NCI-H69 (cell line): ENCODE data around the gene ACE.
A peak's percentile ranks its signal among the peaks of the same experiment; 100 is the strongest.

Experiments
- DNase-seq: peaks from one replicate; lab custom pipeline; 2025; lab: John Stamatoyannopoulos, UW

Gene ACE

DNA sequence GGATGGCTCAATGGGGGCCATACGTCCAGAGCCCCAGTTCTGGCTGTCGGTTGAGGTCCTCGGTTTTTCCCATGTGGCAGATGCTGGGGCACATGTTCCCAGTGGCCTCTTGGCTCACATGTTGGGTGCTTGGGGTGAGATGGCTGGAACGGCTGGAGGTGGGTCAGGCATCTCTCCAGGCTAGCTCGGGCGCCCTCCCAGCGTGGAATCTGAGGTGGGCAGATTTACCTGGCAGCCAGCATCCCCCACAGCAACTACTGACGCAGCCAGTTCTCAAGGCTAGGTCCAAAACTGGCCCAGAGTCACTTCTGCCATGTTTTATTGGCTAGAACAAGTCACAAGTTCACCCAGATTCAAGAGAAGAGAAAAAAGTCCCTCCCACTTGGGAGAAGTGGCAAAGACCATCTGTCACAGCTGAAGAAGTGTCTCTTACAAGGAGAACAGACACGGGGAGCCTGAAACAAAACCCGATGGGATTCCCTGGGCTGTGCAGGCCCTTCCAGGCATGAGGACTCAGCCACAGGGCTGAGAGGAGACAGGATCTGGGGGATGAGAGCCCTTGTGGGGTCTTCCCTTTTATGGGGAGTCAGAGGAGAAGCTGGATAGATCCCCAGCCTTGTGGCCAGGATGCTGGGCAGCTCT is 15.2 kb downstream of the ACE start:
- DNase-seq = peak; percentile 28

DNA sequence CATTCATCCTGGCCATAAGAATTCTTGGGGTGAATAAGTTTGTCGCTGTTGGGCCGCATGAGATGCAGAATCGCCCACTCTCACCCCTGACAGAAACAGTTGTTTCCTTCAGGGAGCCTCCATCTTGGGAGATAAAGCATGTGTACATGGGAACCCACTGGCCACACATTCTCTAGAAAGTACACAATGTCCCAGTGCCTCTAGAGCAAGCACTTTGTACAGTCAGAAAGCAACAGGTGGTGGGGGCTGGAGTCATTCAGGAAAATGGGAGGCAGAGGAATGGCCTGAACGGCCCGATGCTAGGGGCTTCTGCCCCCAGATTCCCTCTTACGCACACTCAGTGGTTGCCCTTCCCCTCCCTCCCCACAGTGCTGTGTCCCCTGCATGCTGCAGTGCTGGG is 16.1 kb downstream of the ACE start:
- no peak for DNase-seq

DNA sequence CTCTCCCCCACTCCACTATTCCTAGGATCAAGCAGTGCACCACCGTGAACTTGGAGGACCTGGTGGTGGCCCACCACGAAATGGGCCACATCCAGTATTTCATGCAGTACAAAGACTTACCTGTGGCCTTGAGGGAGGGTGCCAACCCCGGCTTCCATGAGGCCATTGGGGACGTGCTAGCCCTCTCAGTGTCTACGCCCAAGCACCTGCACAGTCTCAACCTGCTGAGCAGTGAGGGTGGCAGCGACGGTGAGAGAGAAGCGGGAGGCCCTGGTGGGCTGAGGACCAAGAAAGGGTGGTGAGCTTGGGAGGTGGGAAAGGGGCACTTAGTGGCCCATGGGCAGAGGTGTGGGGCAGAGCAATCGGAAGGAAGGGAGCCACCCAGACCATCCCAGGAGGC is 16.6 kb downstream of the ACE start:
- no peak for DNase-seq

DNA sequence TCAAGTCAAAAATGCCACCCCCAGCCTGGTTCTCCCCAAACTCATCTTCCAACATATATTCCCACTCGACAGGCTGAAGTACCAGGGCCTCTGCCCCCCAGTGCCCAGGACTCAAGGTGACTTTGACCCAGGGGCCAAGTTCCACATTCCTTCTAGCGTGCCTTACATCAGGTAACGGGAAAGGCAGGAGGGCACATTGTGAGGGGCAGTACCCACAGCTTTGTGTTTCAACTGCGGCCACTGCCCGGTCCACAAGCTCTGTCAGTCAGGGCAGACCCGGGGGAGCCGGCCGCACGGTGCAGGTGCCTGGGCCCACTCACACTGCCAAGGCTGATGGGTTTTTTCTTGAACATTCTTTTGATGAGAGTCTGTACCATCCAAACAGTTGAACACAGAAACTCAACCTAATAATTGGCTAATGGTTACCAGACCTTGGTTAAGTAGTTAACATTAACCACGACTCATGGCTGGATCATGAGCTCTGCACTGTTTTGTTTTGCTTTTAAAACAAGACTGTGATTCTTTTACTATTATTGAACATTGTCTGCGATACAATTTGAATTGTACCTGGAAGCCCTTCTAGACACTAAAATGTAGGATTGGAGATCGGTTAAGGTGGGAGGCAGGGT is 17.6 kb downstream of the ACE start:
- no peak for DNase-seq

DNA sequence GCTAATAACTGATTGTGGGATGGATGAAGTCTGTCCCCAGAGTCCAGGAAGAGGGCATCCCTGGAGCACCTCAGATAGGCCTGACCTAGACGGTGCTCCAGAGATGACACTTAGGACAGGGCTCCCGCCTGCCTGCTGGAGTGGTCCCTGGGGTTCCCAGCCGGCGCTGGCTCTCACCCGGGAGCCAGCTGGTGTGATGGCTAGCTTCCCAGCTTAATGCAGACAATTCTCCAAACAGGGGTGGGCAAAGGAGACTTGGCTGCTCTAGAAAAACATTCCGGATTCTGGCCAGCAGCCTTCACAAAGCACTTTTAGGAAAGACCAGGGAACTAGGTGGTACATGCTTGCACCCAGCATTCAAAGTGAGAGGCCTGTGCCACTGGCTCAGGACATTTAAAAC is 18.6 kb downstream of the ACE start:
- DNase-seq = no peak

GRCh38 chr17:63496177-63496576 is 19.3 kb downstream of the ACE start:
- no peak for DNase-seq

DNA sequence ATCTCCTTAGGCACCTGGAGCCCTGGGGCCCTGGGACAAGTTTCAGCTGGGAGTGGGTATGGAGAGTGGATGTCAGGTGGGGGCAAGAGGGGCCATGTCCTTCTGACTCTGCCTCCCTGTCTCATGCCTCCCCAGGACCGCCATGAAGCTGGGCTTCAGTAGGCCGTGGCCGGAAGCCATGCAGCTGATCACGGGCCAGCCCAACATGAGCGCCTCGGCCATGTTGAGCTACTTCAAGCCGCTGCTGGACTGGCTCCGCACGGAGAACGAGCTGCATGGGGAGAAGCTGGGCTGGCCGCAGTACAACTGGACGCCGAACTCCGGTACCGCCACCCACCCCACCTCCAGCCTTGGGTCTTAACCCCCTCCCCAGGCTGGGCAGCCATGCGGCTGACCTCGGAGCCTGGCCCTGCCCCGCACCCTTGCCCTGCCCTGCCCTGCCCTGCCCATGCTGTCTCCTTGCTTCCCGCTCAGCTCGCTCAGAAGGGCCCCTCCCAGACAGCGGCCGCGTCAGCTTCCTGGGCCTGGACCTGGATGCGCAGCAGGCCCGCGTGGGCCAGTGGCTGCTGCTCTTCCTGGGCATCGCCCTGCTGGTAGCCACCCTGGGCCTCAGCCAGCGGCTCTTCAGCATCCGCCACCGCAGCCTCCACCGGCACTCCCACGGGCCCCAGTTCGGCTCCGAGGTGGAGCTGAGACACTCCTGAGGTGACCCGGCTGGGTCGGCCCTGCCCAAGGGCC is 20.0 kb downstream of the ACE start:
- DNase-seq = no peak

DNA sequence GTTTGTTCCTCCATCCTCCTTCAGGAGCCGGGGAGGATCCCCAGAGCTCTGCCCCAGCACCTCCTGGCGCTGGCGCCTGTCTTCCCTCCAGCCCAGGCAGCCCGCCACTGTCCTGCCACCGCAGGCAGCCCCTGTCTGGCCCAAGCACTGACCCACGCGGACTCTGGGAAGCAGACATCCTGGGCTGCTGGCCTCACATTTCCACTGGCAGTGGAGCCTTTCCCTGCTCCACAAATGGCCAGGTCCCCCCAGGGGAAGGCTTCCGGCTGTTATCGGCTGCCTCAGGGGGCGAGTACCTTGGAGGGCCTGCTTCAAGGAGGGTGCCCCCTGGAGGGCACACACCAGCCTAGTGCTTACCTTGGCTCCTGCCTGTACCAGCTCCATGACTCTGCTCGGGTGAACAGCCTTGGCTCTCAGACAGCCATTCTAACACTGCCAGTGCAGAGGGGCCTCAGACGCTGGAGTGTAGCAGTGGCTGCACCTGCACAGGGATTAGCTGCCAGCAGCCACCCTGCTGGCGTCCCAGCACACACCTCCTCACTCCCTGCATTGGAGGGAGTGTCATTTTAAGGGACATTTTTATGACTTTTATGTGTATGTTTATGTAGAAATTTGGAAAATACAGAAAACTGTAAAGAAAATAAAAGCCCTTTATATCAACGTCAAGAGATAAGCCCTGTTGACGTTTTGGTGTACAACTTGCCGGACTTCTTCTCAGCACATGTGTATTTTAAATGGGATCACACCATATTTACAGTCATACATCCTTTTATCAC is 21.0 kb downstream of the ACE start:
- peak; percentile 68 for DNase-seq

- no peak for DNase-seq
Observed at GRCh38 chr17:63498626-63499195, 21.9 kb downstream of the ACE start.

GRCh38 chr17:63500543-63501390 is 23.9 kb downstream of the ACE start:
- no peak for DNase-seq

GRCh38 chr17:63503341-63503705 is 26.5 kb downstream of the ACE start:
- peak; percentile 90 for DNase-seq

DNA sequence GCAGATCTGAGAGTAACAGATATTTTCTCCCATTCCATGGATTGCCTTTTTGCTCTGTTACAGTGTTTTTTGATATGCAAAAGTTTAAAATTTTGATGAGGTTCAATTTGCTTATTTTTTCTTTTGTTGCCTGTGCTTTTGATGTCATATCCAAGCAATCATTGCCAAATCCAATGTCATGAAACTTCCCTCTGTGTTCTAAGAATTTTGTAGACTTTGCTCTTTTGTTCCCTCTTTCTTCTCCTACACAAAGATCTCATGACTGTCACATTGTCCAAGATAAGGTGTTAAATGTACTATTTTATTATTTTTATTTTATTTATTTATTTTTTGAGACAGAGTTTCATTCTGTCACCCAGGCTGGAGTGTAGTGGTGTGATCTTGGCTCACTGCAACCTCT is 27.4 kb downstream of the ACE start:
- no peak for DNase-seq

GRCh38 chr17:63505341-63505740 is 28.5 kb downstream of the ACE start:
- DNase-seq = no peak

DNA sequence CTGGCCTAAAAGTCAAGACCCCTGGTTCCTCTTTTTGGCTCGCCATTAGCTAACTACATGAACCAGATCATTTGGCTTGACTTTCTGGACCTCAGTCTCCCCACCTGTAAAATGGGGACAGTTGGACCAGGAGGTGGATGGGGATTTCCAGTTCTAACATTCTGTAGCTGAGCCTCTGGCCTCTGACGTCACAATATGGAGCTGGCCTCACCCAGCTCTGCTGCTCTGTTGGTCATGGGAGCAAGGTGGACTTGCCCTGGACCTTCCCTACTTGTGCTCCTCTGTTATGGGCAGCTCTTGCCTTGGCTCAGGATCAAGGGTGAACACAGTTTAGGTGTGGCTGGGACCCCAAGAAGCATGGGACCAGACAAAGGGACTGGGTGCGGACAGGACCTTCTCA is 29.8 kb downstream of the ACE start:
- no peak for DNase-seq

DNA sequence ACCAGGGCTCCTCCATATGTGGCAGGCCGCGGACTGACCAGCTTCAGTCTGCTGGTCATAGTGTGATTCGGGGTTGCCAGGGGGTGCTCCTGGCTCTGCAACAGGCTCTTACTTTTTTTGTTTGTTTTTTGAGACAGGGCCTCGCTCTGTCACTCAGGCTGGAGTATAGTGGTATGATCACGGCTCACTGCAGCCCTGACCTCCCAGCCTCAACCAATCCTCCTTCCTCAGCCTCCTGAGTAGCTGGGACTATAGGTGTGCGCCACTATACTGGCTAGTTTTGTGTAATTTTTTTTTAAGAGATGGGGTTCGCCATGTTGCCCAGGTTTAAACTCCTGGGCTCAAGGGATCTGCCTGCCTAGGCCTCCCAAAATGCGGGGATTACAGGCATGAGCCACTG is 34.5 kb downstream of the ACE start:
- DNase-seq = no peak

- no peak for DNase-seq
Observed at GRCh38 chr17:63512388-63512787, 35.5 kb downstream of the ACE start.

GRCh38 chr17:63512896-63513644 is 36.2 kb downstream of the ACE start:
- no peak for DNase-seq

DNA sequence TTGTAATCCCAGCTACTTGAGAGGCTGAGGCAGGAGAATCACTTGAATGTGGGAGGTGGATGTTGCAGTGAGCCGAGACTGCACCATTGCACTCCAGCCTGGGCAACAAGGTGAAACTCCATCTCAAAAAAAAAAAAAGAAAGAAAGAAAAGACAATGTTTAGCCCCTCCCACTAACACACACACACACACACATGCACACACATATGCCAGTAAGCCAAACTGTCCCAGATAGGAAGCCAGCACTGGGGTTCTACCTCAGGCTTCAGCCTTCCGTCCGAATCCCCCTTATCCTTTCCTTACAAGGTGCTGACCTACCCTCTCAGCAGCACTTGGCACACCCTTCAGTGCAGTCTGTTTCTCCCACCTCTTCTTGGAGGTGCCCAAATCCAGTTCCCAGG is 37.6 kb downstream of the ACE start:
- DNase-seq = no peak

- no peak for DNase-seq
Observed at GRCh38 chr17:63514974-63515373, 38.1 kb downstream of the ACE start.

GRCh38 chr17:63515426-63515825 is 38.6 kb downstream of the ACE start:
- no peak for DNase-seq
